Naive thymus-derived CD8-positive, alpha-beta T cell (primary cell): ENCODE results near the gene FILIP1L. TPM values are rescaled to one million over a fixed set of nuclear protein-coding genes. Genes with fewer than 3 reads are reported as not detected.
"Not testable (repeated sequence)": the region's sequence is repeated elsewhere in the genome, so short reads cannot be mapped to it uniquely, and the experiment has no call there.

Experiments used
- ATAC-seq, 2 donors: fragments of 150-1000 bp; cut with Tn5 transposase in 1 of 2; sonication (Bioruptor Pico), chemical (Tn5 transposase) in 1 of 2; 1 replicate in 1 of 2; 2 replicates in 1 of 2; pipeline ENCODE4 v1.10.0; 2021; ENCODE audit warnings: mild to moderate bottlenecking in 2 of 2, moderate library complexity in 2 of 2
- POLR2A ChIA-PET: fragments of 350-600 bp; sonication (Branson Sonifier 250); formaldehyde crosslinking; loops from one replicate; lab custom pipeline; 2021; ENCODE audit warnings: antibody characterized with exemption; lab: Charles Lee
- DNase-seq, 10 donors: peaks; one replicate each; pipeline versions ENCODE4 v3.0.0 to v3.0.0-alpha.2; 2020 to 2022
- H3K27ac Mint-ChIP-seq, 10 donors: one replicate each; pipeline ENCODE4 v1.8.0; 2020 to 2022; ENCODE audit warnings: mild to moderate bottlenecking in 10 of 10, mixed read lengths in 10 of 10, moderate library complexity in 4 of 10, inconsistent platforms in 1 of 10
- H3K27me3 Mint-ChIP-seq, 5 donors: one replicate each; pipeline ENCODE4 v1.8.0; 2021 to 2022; ENCODE audit warnings: mixed read lengths in 5 of 5
- H3K36me3 Mint-ChIP-seq, 3 donors: one replicate each; pipeline ENCODE4 v1.8.0; 2020 to 2022; ENCODE audit warnings: mixed read lengths in 3 of 3, mild to moderate bottlenecking in 2 of 3, inconsistent platforms in 1 of 3
- H3K4me1 Mint-ChIP-seq, 4 donors: one replicate each; pipeline ENCODE4 v1.8.0; 2021 to 2022; ENCODE audit warnings: mixed read lengths in 4 of 4
- H3K4me3 Mint-ChIP-seq, 10 donors: one replicate each; pipeline ENCODE4 v1.8.0; 2020 to 2022; ENCODE audit warnings: mild to moderate bottlenecking in 10 of 10, mixed read lengths in 10 of 10, moderate library complexity in 6 of 10, inconsistent platforms in 1 of 10
- H3K9me3 Mint-ChIP-seq, 9 donors: one replicate each; pipeline ENCODE4 v1.8.0; 2020 to 2022; ENCODE audit warnings: mixed read lengths in 9 of 9, mild to moderate bottlenecking in 3 of 9, inconsistent platforms in 1 of 9, moderate library complexity in 1 of 9
- polyA plus RNA-seq, 3 donors: library from polyadenylated mRNA; unstranded; fragments of 300-500 nt; fragmentation: Illumina TruSeq; gene quantifications; one replicate each; pipeline ENCODE4 v1.2.3, GENCODE V29; 2021
- total RNA-seq, 8 experiments: library from RNA in 2 of 8; stranded (reverse) in 2 of 8; gene quantifications; one replicate each; pipeline ENCODE4 v1.2.3 and lab custom pipeline; 2021 to 2026

The FILIP1L gene
- total and polyA plus RNA-seq, 5 experiments from 2014 or later, result 0.14 to 0.41 (median 0.30) TPM; not detected in 1

GRCh38 chr3:99855900-99856299, 258.4 kb downstream of the FILIP1L start:
- Mint-ChIP-seq H3K27ac (no peak overlapping the region), H3K4me1 (peaks cover 0 to 12% (median 5%) of the 10 kb centered on the region in 4 donors), H3K36me3 (peaks cover 0 to 14% (median 0%) of the 10 kb centered on the region in 3 donors), H3K9me3 (no peaks in the 10 kb centered on the region), H3K27me3 (no peaks in the 10 kb centered on the region), H3K4me3 (no peak overlapping the region)
- no peak for ATAC-seq
- no peak for DNase-seq
- POLR2A ChIA-PET, result no interaction called here

GRCh38 chr3:99854756-99855298, 259.5 kb downstream of the FILIP1L start:
- Mint-ChIP-seq H3K4me3 (no peak overlapping the region), H3K27ac (no peak overlapping the region), H3K27me3 (no peaks in the 10 kb centered on the region), H3K9me3 (no peaks in the 10 kb centered on the region), H3K36me3 (peaks cover 0 to 10% (median 0%) of the 10 kb centered on the region in 3 donors), H3K4me1 (peaks cover 0 to 12% (median 4%) of the 10 kb centered on the region in 4 donors)
- DNase-seq (no peak), ATAC-seq (no peak)
- POLR2A ChIA-PET, result no interaction called here

GRCh38 chr3:99852851-99853250, 261.4 kb downstream of the FILIP1L start:
- H3K9me3 Mint-ChIP-seq, result no peaks in the 10 kb centered on the region
- no peak for DNase-seq
- ATAC-seq, result no peak
- H3K36me3 Mint-ChIP-seq, result peaks cover 0 to 10% (median 0%) of the 10 kb centered on the region in 3 donors
- POLR2A ChIA-PET, result no interaction called here
- H3K27ac Mint-ChIP-seq, result no peak overlapping the region
- no peaks in the 10 kb centered on the region for H3K27me3 Mint-ChIP-seq
- H3K4me1 Mint-ChIP-seq, result peaks cover 0 to 12% (median 5%) of the 10 kb centered on the region in 4 donors
- H3K4me3 Mint-ChIP-seq, result no peak overlapping the region

GRCh38 chr3:99851955-99852354, 262.3 kb downstream of the FILIP1L start:
- Mint-ChIP-seq H3K9me3 (no peaks in the 10 kb centered on the region), H3K4me3 (no peak overlapping the region), H3K27me3 (no peaks in the 10 kb centered on the region), H3K4me1 (peaks cover 0 to 12% (median 5%) of the 10 kb centered on the region in 4 donors), H3K36me3 (peaks cover 0 to 10% (median 0%) of the 10 kb centered on the region in 3 donors), H3K27ac (no peak overlapping the region)
- POLR2A ChIA-PET, result no interaction called here
- DNase-seq, result no peak
- no peak for ATAC-seq

GRCh38 chr3:99850608-99851007, 263.7 kb downstream of the FILIP1L start:
- H3K27me3 Mint-ChIP-seq, result no peaks in the 10 kb centered on the region
- ATAC-seq (no peak), DNase-seq (no peak)
- H3K9me3 Mint-ChIP-seq, result no peaks in the 10 kb centered on the region
- H3K4me1 Mint-ChIP-seq, result peaks cover 0 to 17% (median 7%) of the 10 kb centered on the region in 4 donors
- H3K36me3 Mint-ChIP-seq, result peaks cover 0 to 2% (median 0%) of the 10 kb centered on the region in 3 donors
- no peak overlapping the region for H3K27ac Mint-ChIP-seq
- POLR2A ChIA-PET, result no interaction called here
- H3K4me3 Mint-ChIP-seq, result no peak overlapping the region

DNA sequence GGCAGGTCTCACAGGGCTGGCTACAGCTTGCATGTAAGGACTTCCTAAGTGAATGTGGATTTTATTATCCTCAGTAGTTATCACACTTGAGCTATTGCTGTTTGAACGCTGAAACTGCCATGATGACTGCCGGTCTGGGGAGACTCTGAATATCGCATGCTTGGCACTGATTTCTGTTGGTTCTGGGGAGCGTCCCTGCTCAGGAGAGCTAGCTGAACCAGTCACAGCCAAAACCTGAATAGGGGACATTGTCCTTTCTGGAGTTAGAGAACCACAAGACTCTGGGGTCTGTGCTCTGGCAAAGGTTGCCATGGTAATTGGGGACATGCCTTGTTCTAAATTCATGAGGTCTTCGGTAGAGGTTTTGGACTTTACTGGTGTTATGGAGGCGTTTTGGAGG, 265.9 kb downstream of the FILIP1L start:
- H3K27ac Mint-ChIP-seq, result no peak overlapping the region
- no peak overlapping the region for H3K4me3 Mint-ChIP-seq
- POLR2A ChIA-PET, result no interaction called here

DNA sequence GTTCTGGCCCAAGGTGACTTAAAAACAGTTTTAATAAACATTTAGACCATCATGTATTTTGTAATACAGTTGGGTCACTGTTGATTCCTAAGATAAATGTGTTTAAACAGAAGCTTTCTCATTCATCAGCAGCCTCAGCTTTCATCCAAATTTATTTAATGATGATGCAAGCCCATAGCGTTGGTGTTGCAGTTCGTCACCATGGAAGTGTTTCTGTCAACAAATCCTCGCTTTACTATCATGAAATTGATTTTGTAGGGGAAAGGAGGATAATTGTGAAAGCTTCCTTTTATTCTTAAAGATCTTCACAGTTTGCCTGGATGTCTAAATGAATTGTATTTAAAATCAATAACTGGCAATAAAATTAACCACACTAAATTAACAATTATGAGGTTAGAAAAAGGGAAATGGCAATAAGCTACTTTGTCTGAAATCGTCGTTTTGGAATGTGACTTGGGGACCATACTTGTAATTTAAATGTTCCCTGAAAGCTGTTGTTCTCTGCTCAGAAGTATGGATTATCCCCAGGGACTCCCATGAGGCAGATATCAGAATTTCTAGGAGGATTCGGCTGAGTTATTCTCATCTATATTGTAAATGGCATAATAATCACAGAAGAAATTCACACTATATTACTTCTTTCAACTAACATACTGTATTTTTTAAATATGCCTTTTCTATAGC, 267.7 kb downstream of the FILIP1L start:
- no peak for ATAC-seq
- Mint-ChIP-seq H3K9me3 (no peaks in the 10 kb centered on the region), H3K36me3 (no peaks in the 10 kb centered on the region), H3K4me3 (no peak overlapping the region), H3K27ac (no peak overlapping the region), H3K27me3 (no peaks in the 10 kb centered on the region), H3K4me1 (peaks cover 5 to 17% (median 9%) of the 10 kb centered on the region in 4 donors)
- POLR2A ChIA-PET, result no interaction called here
- DNase-seq, result no peak

More for the DNA sequence above, 265.9 kb downstream of the FILIP1L start:
- H3K9me3 Mint-ChIP-seq, result no peaks in the 10 kb centered on the region
- peaks cover 5 to 12% (median 8%) of the 10 kb centered on the region in 4 donors for H3K4me1 Mint-ChIP-seq
- ATAC-seq (no peak), DNase-seq (no peak)
- no peaks in the 10 kb centered on the region for H3K36me3 Mint-ChIP-seq
- H3K27me3 Mint-ChIP-seq, result no peaks in the 10 kb centered on the region

DNA sequence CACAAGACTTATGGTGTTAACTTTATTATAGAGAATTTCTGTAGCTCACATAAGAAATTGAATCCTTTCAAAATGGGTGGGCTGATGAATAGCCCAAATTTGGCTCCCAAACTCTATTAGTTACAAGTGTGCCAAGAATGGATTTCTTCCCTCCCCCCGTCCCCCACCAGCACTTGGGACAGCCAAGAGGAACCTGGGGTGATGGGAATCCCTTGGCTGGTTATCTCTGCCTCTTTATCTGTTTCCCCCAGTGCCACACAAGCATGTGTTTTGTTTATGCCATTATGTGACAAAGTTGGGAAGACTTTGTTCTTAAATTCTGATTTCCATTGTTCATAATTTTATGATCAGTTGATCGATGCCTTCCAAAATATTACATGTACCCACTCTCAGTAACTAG, 268.3 kb downstream of the FILIP1L start:
- no peak for ATAC-seq
- Mint-ChIP-seq H3K27ac (no peak overlapping the region), H3K9me3 (no peaks in the 10 kb centered on the region), H3K27me3 (no peaks in the 10 kb centered on the region), H3K4me1 (peaks cover 5 to 17% (median 9%) of the 10 kb centered on the region in 4 donors), H3K4me3 (no peak overlapping the region), H3K36me3 (peaks cover 0 to 3% (median 0%) of the 10 kb centered on the region in 3 donors)
- no peak for DNase-seq
- POLR2A ChIA-PET, result no interaction called here

- H3K27ac Mint-ChIP-seq, result no peak overlapping the region
- ATAC-seq, result no peak
- POLR2A ChIA-PET, result no interaction called here
- no peaks in the 10 kb centered on the region for H3K27me3 Mint-ChIP-seq
- no peak for DNase-seq
- H3K4me3 Mint-ChIP-seq, result no peak overlapping the region
- peaks cover 5 to 17% (median 9%) of the 10 kb centered on the region in 4 donors for H3K4me1 Mint-ChIP-seq
- peaks cover 0 to 6% (median 0%) of the 10 kb centered on the region in 3 donors for H3K36me3 Mint-ChIP-seq
- no peaks in the 10 kb centered on the region for H3K9me3 Mint-ChIP-seq
Observed at GRCh38 chr3:99845331-99845730, 269.0 kb downstream of the FILIP1L start.

GRCh38 chr3:99843590-99844258, 270.6 kb downstream of the FILIP1L start:
- Mint-ChIP-seq H3K27ac (no peak overlapping the region), H3K36me3 (peaks cover 0 to 6% (median 0%) of the 10 kb centered on the region in 3 donors), H3K4me3 (no peak overlapping the region), H3K27me3 (no peaks in the 10 kb centered on the region), H3K9me3 (no peaks in the 10 kb centered on the region), H3K4me1 (peaks cover 5 to 17% (median 9%) of the 10 kb centered on the region in 4 donors)
- DNase-seq (no peak), ATAC-seq (no peak)
- POLR2A ChIA-PET, result no interaction called here

- peaks cover 0 to 6% (median 0%) of the 10 kb centered on the region in 3 donors for H3K36me3 Mint-ChIP-seq
- ATAC-seq, result peak in 1 of 2 donors; percentile 27
Observed at GRCh38 chr3:99842826-99843589, 271.3 kb downstream of the FILIP1L start.

DNA sequence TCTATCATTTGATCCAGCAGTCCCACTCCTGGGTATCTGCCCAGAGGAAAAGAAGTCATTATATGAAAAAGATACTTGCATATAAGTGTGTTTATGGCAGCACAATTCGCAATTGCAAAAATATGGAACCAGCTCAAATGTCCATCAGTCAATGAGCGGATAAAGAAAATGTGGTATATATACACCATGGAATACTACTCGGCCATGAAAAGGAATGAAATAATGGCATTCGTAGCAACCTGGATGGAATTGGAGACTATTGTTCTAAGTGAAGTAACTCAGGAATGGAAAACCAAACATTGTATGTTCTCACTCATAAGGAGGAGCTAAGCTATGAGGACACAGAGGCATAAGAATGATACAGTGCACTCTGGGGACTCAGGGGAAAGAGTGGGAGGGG, 272.4 kb downstream of the FILIP1L start:
- H3K4me3 Mint-ChIP-seq, POLR2A ChIA-PET, H3K9me3 Mint-ChIP-seq, H3K27ac Mint-ChIP-seq, H3K36me3 Mint-ChIP-seq, ATAC-seq, H3K27me3 Mint-ChIP-seq, DNase-seq: not testable (repeated sequence)
- peaks cover 3 to 17% (median 7%) of the 10 kb centered on the region in 4 donors for H3K4me1 Mint-ChIP-seq

More at GRCh38 chr3:99842826-99843589, 271.3 kb downstream of the FILIP1L start:
- Mint-ChIP-seq H3K27me3 (no peaks in the 10 kb centered on the region), H3K9me3 (no peaks in the 10 kb centered on the region), H3K4me1 (peaks cover 4 to 17% (median 7%) of the 10 kb centered on the region in 4 donors), H3K4me3 (no peak overlapping the region), H3K27ac (peak overlapping the region in 1 of 10 donors; percentile 2)
- no peak for DNase-seq
- POLR2A ChIA-PET, result no interaction called here
